ENCODE results near the gene TPPP. TPM values are rescaled to one million over a fixed set of nuclear protein-coding genes. Genes with fewer than 3 reads are reported as not detected.

TPPP gene
- total RNA-seq, 2 donors from 2014 or later = 1.7 to 4.0 TPM

- no peak for DNase-seq
- intact Hi-C loops (cut with DNase I) = loop anchor here (10.0 kb wide), 2 partner anchors 143 to 173 kb away; partner anchors contain the start of gene EXOC3
These were observed 75.3 kb downstream of the TPPP start for GRCh38 chr5:617896-618295.

GRCh38 chr5:616484-617039 lies 76.6 kb downstream of the TPPP start:
- no peak for DNase-seq
- H3K9ac ChIP-seq (ENCODE audit: low read depth in 2 of 2, low read length in 2 of 2) = no peak overlapping the region
- no peaks in the 10 kb centered on the region for H3K27me3 ChIP-seq
- H3K27ac ChIP-seq = no peak overlapping the region
- H3K4me1 ChIP-seq = no peaks in the 10 kb centered on the region
- no peak overlapping the region for H3K4me3 ChIP-seq
- no peaks in the 10 kb centered on the region for H3K9me3 ChIP-seq
- TF ChIP-seq CTCF (IDR thresholded peaks at IDR 0.05) = no peak
- no peaks in the 10 kb centered on the region for H3K36me3 ChIP-seq
- intact Hi-C loops (cut with DNase I) = loop anchor here (10.0 kb wide), 2 partner anchors 142 to 172 kb away; partner anchors contain the start of gene EXOC3

More at GRCh38 chr5:617896-618295, 75.3 kb downstream of the TPPP start:
- Histone ChIP-seq H3K9ac (ENCODE audit: low read depth in 2 of 2, low read length in 2 of 2) (no peak overlapping the region), H3K4me3 (no peak overlapping the region), H3K4me1 (no peaks in the 10 kb centered on the region), H3K36me3 (no peaks in the 10 kb centered on the region), H3K27ac (no peak overlapping the region), H3K27me3 (no peaks in the 10 kb centered on the region), H3K9me3 (no peaks in the 10 kb centered on the region)
- no peak for TF ChIP-seq CTCF (IDR thresholded peaks at IDR 0.05)

- intact Hi-C loops (cut with DNase I) = loop anchor here (10.0 kb wide), 2 partner anchors 138 to 168 kb away; partner anchors contain the start of gene EXOC3
- Histone ChIP-seq H3K4me3 (peak overlapping the region; percentile 91), H3K4me1 (no peaks in the 10 kb centered on the region), H3K27me3 (no peaks in the 10 kb centered on the region), H3K36me3 (no peaks in the 10 kb centered on the region), H3K9ac (ENCODE audit: low read depth in 2 of 2, low read length in 2 of 2) (peak overlapping the region; percentile 46 to 66), H3K9me3 (no peaks in the 10 kb centered on the region), H3K27ac (no peak overlapping the region)
- no peak for TF ChIP-seq CTCF (IDR thresholded peaks at IDR 0.05)
- peak; percentile 39 for DNase-seq
These were observed 80.4 kb downstream of the TPPP start for GRCh38 chr5:612498-613424.

- Histone ChIP-seq H3K9ac (ENCODE audit: low read depth in 2 of 2, low read length in 2 of 2) (peak within 1 kb of the TSS; percentile 46 to 66), H3K36me3 (no peaks in the 10 kb centered on the region), H3K9me3 (no peaks in the 10 kb centered on the region), H3K27ac (no peak within 1 kb of the TSS), H3K27me3 (no peaks in the 10 kb centered on the region), H3K4me3 (peak within 1 kb of the TSS; percentile 91), H3K4me1 (no peaks in the 10 kb centered on the region)
- TF ChIP-seq CTCF (IDR thresholded peaks at IDR 0.05) = no peak
- intact Hi-C loops (cut with DNase I) = loop anchor here (10.0 kb wide), 2 partner anchors 137 to 167 kb away; partner anchors contain the start of gene EXOC3
- peak; percentile 94 for DNase-seq
These were observed 81.2 kb downstream of the TPPP start, which contains the start of gene CEP72 for GRCh38 chr5:611731-612486. Gene CEP72 (plus strand): TSS chr5:612340. CDS start chr5:612362, 22 bp downstream.

Data from colonic mucosa (tissue), 4 donors.